Aorta (tissue), 5 donors: ENCODE data around the gene NDUFS6. TPM values are rescaled to one million over a fixed set of nuclear protein-coding genes. Genes with fewer than 3 reads are reported as not detected.
"Not testable (repeated sequence)": the region's sequence is repeated elsewhere in the genome, so short reads cannot be mapped to it uniquely, and the experiment has no call there.

Experiments used
- ATAC-seq: fragments of 200-7000 bp; cut with Tn5 transposase; one replicate; pipeline ENCODE4 v1.9.1; 2022; ENCODE audit warnings: moderate library complexity; ENCODE audit not compliant: low FRiP score
- DNase-seq, 2 donors: peaks; one replicate each; pipeline ENCODE4 v3.0.0-alpha.2; 2020
- H3K27ac ChIP-seq, 2 donors: one replicate each; pipeline ENCODE4 v1.5.1; 2013; ENCODE audit warnings: low read length in 2 of 2, mild to moderate bottlenecking in 2 of 2, moderate library complexity in 2 of 2, control low read depth in 1 of 2, inconsistent platforms in 1 of 2, low read depth in 1 of 2
- H3K27me3 ChIP-seq, 2 donors: one replicate each; pipeline ENCODE4 v1.6.1; 2013; ENCODE audit warnings: control low read depth in 1 of 2, low read length in 1 of 2, mild to moderate bottlenecking in 1 of 2, moderate library complexity in 1 of 2; ENCODE audit not compliant: insufficient read depth in 2 of 2, control insufficient read depth in 1 of 2
- H3K36me3 ChIP-seq, 2 donors: one replicate each; pipeline ENCODE4 v1.6.1; 2013; ENCODE audit warnings: control low read depth in 1 of 2, low read length in 1 of 2, mild to moderate bottlenecking in 1 of 2; ENCODE audit not compliant: insufficient read depth in 2 of 2, control insufficient read depth in 1 of 2
- H3K4me1 ChIP-seq, 2 donors: one replicate each; pipeline ENCODE4 v1.6.1; 2013; ENCODE audit warnings: low read length in 2 of 2, control low read depth in 1 of 2, mild to moderate bottlenecking in 1 of 2, moderate library complexity in 1 of 2; ENCODE audit not compliant: insufficient read depth in 2 of 2, control insufficient read depth in 1 of 2
- H3K4me3 ChIP-seq, 2 donors: one replicate each; pipeline ENCODE4 v1.5.1; 2013; ENCODE audit warnings: low read length in 2 of 2, control low read depth in 1 of 2, mild to moderate bottlenecking in 1 of 2
- H3K9me3 ChIP-seq: one replicate; pipeline ENCODE4 v1.6.1; 2013; ENCODE audit warnings: mild to moderate bottlenecking, low read length; ENCODE audit not compliant: control insufficient read depth
- whole genome bisulfite sequencing, 2 donors: extraction: QIAGEN DNeasy Blood & Tissue Kit; methylation state at CpG; one replicate each; pipeline ENCODE4 v1.1.7; 2013; 5-methylcytosine and 5-hydroxymethylcytosine counted together
- intact Hi-C, 2 donors: fragments of 100-400 bp; cut with DNase I; formaldehyde crosslinking; loops; one replicate each; pipeline versions ENCODE4 v1.14.2 to v1.15.0; 2022
- polyA plus RNA-seq, 2 donors: library from polyadenylated mRNA; stranded (reverse); fragments of 200-250 nt; gene quantifications; one replicate each; pipeline ENCODE4 v1.2.3, GENCODE V29; 2013
- total RNA-seq, 2 donors: library from RNA; stranded (reverse); fragmentation: NEBNext Ultra II Directional; extraction: Animal tissue kit (Norgen Biotek cat#: 25700); gene quantifications; one replicate each; pipeline ENCODE4 v1.2.1, GENCODE V29; 2021
- donor health status: healthy with polysubstance abuse.
- donor health status: Bipolar disorder and iron deficiency.
- donor health status: DM: no; HTN: no; CAD: no.
- donor health status: DM: no; HTN: no; CAD: no.
- donor health status: DM: yes; HTN: yes; CAD: no.

Gene NDUFS6
- total and polyA plus RNA-seq, 4 donors = 16.7 to 64.9 (median 35.4) TPM

GRCh38 chr5:1797103-1797800, 4.0 kb upstream of the NDUFS6 start:
- intact Hi-C loops = loop anchor here in 1 of 2 donors (10.0 kb wide), 1 partner anchor 452 kb away; the partner anchor contains the start of gene CLPTM1L
- no peak for ATAC-seq
- peak; percentile 38 to 71 for DNase-seq
- Histone ChIP-seq H3K9me3 (no peaks in the 10 kb centered on the region), H3K4me1 (no peaks in the 10 kb centered on the region), H3K36me3 (peaks cover 0 to 3% of the 10 kb centered on the region in 2 donors), H3K27ac (no peak overlapping the region), H3K4me3 (no peak overlapping the region), H3K27me3 (no peaks in the 10 kb centered on the region)
- 93 to 94% methylated on average over 18 of the region's 18 CpGs for WGBS, 2 donors

- intact Hi-C loops = loop anchor here in 1 of 2 donors (10.0 kb wide), 1 partner anchor 453 kb away; the partner anchor contains the start of gene CLPTM1L
- no peak overlapping the region for H3K27ac ChIP-seq
- DNase-seq = peak; percentile 19 to 25
- no peaks in the 10 kb centered on the region for H3K9me3 ChIP-seq
- H3K36me3 ChIP-seq = peaks cover 0 to 3% of the 10 kb centered on the region in 2 donors
- no peaks in the 10 kb centered on the region for H3K27me3 ChIP-seq
- H3K4me3 ChIP-seq = no peak overlapping the region
- ATAC-seq = no peak
- no peaks in the 10 kb centered on the region for H3K4me1 ChIP-seq
- WGBS, 2 donors = 84 to 92% methylated on average over 11 of the region's 11 CpGs
Measured at GRCh38 chr5:1797855-1798254, 3.4 kb upstream of the NDUFS6 start.

GRCh38 chr5:1798589-1798988, 2.6 kb upstream of the NDUFS6 start:
- H3K27ac ChIP-seq, H3K4me1 ChIP-seq: not testable (repeated sequence)
- WGBS, 2 donors = 91 to 92% methylated on average over 16 of the region's 16 CpGs

GRCh38 chr5:1799110-1799601, 2.1 kb upstream of the NDUFS6 start:
- peaks cover 0 to 5% of the 10 kb centered on the region in 2 donors for H3K36me3 ChIP-seq
- ATAC-seq (peak; percentile 55), DNase-seq (no peak)
- H3K27ac ChIP-seq = no peak overlapping the region
- H3K4me1 ChIP-seq = no peaks in the 10 kb centered on the region
- intact Hi-C loops = loop anchor here in 1 of 2 donors (10.0 kb wide), 1 partner anchor 454 kb away; the partner anchor contains the start of gene CLPTM1L
- 1 to 2% methylated on average over 35 of the region's 35 CpGs for WGBS, 2 donors
- no peaks in the 10 kb centered on the region for H3K9me3 ChIP-seq
- no peaks in the 10 kb centered on the region for H3K27me3 ChIP-seq
- H3K4me3 ChIP-seq = peak overlapping the region; percentile 42 to 75

More at GRCh38 chr5:1798589-1798988, 2.6 kb upstream of the NDUFS6 start:
- H3K27me3 ChIP-seq, H3K36me3 ChIP-seq, H3K9me3 ChIP-seq, ATAC-seq: not testable (repeated sequence)
- peak; percentile 19 to 69 for DNase-seq
- peak overlapping the region in 1 of 2 donors; percentile 75 for H3K4me3 ChIP-seq
- intact Hi-C loops = loop anchor here in 1 of 2 donors (10.0 kb wide), 1 partner anchor 454 kb away; the partner anchor contains the start of gene CLPTM1L

- peak; percentile 96 for ATAC-seq
- Histone ChIP-seq H3K4me1 (no peaks in the 10 kb centered on the region), H3K27me3 (no peaks in the 10 kb centered on the region)
Measured at GRCh38 chr5:1799602-1800471, 1.4 kb upstream of the NDUFS6 start, which contains the start of gene MRPL36. TSS of gene MRPL36 (minus strand) at chr5:1799837. CDS start at chr5:1798935, 902 bp downstream.

GRCh38 chr5:1800472-1801221, 560 bp upstream of the NDUFS6 start:
- 6 to 7% methylated on average over 28 of the region's 28 CpGs for WGBS, 2 donors
- DNase-seq (peak in 1 of 2 donors; percentile 48), ATAC-seq (peak; percentile 65)
- H3K27me3 ChIP-seq = no peaks in the 10 kb centered on the region
- peak overlapping the region; percentile 64 to 71 for H3K4me3 ChIP-seq
- H3K4me1 ChIP-seq = no peaks in the 10 kb centered on the region
- peaks cover 0 to 5% of the 10 kb centered on the region in 2 donors for H3K36me3 ChIP-seq
- intact Hi-C loops = no loop called here
- H3K9me3 ChIP-seq = no peaks in the 10 kb centered on the region
- H3K27ac ChIP-seq = peak overlapping the region in 1 of 2 donors; percentile 30

More at GRCh38 chr5:1799602-1800471, 1.4 kb upstream of the NDUFS6 start, which contains the start of gene MRPL36:
- WGBS, 2 donors = 4 to 6% methylated on average over 54 to 68 of the region's 68 CpGs
- H3K4me3 ChIP-seq = peak within 1 kb of the TSS; percentile 64 to 75
- no peaks in the 10 kb centered on the region for H3K9me3 ChIP-seq
- H3K27ac ChIP-seq = peak within 1 kb of the TSS in 1 of 2 donors; percentile 30
- peak; percentile 95 to 96 for DNase-seq
- peaks cover 0 to 5% of the 10 kb centered on the region in 2 donors for H3K36me3 ChIP-seq
- intact Hi-C loops = loop anchor here in 1 of 2 donors (10.0 kb wide), 1 partner anchor 455 kb away; the partner anchor contains the start of gene CLPTM1L

- H3K4me1 ChIP-seq = no peaks in the 10 kb centered on the region
- 12 to 13% methylated on average over 7 of the region's 7 CpGs for WGBS, 2 donors
- H3K27ac ChIP-seq = no peak overlapping the region
- DNase-seq (no peak), ATAC-seq (no peak)
- intact Hi-C loops = no loop called here
- no peaks in the 10 kb centered on the region for H3K27me3 ChIP-seq
- no peaks in the 10 kb centered on the region for H3K9me3 ChIP-seq
- peaks cover 0 to 5% of the 10 kb centered on the region in 2 donors for H3K36me3 ChIP-seq
- H3K4me3 ChIP-seq = peak overlapping the region; percentile 64 to 71
Measured at GRCh38 chr5:1801967-1802295, 724 bp downstream of the NDUFS6 start.

GRCh38 chr5:1803192-1803591, 2.0 kb downstream of the NDUFS6 start:
- Histone ChIP-seq H3K9me3 (no peaks in the 10 kb centered on the region), H3K27me3 (no peaks in the 10 kb centered on the region), H3K4me1 (no peaks in the 10 kb centered on the region), H3K4me3 (no peak overlapping the region), H3K27ac (no peak overlapping the region), H3K36me3 (peaks cover 0 to 4% of the 10 kb centered on the region in 2 donors)
- intact Hi-C loops = no loop called here
- 85 to 94% methylated on average over 1 of the region's 1 CpG for WGBS, 2 donors
- ATAC-seq (no peak), DNase-seq (peak in 1 of 2 donors; percentile 14)
